ENCODE measurements around the gene CD37.
A peak's percentile ranks its signal among the peaks of the same experiment; 100 is the strongest.
"Not testable (repeated sequence)": the region's sequence is repeated elsewhere in the genome, so short reads cannot be mapped to it uniquely, and the experiment has no call there.

The CD37 gene
- 146 reads per million, percentile 89 among the genes with 10 or more reads in this experiment for total RNA-seq

GRCh38 chr19:49335071-49335783 lies at the start of gene CD37:
CD37 (plus strand) TSS chr19:49335406; CDS start chr19:49335541, 135 bp downstream.
- peak; percentile 38 for DNase-seq

GRCh38 chr19:49287141-49287770 lies 48.0 kb upstream of the CD37 start:
- no peak for DNase-seq

GRCh38 chr19:49288205-49288604 lies 47.0 kb upstream of the CD37 start:
- DNase-seq, result not testable (repeated sequence)

GRCh38 chr19:49289286-49289685 lies 45.9 kb upstream of the CD37 start:
- not testable (repeated sequence) for DNase-seq

GRCh38 chr19:49290517-49290916 lies 44.7 kb upstream of the CD37 start:
- no peak for DNase-seq

- DNase-seq, result no peak
These were observed 40.8 kb upstream of the CD37 start for GRCh38 chr19:49294401-49294800.

GRCh38 chr19:49295208-49295880 lies 39.9 kb upstream of the CD37 start:
- no peak for DNase-seq

GRCh38 chr19:49297403-49297802 lies 37.8 kb upstream of the CD37 start:
- no peak for DNase-seq

GRCh38 chr19:49298653-49299052 lies 36.6 kb upstream of the CD37 start:
- DNase-seq, result not testable (repeated sequence)

GRCh38 chr19:49301165-49301865 lies 33.9 kb upstream of the CD37 start:
- peak; percentile 72 for DNase-seq

GRCh38 chr19:49301866-49302252 lies 33.3 kb upstream of the CD37 start:
- no peak for DNase-seq

- not testable (repeated sequence) for DNase-seq
These were observed 28.5 kb upstream of the CD37 start for GRCh38 chr19:49306734-49307133.

GRCh38 chr19:49309087-49309486 lies 26.1 kb upstream of the CD37 start:
- DNase-seq, result no peak

GRCh38 chr19:49315111-49315510 lies 20.1 kb upstream of the CD37 start:
- no peak for DNase-seq

GRCh38 chr19:49316284-49316683 lies 18.9 kb upstream of the CD37 start:
- DNase-seq, result no peak

- no peak for DNase-seq
These were observed 16.9 kb upstream of the CD37 start for GRCh38 chr19:49318296-49318695.

GRCh38 chr19:49324801-49325576 lies 10.2 kb upstream of the CD37 start, which contains the start of gene SLC6A16:
SLC6A16 (minus strand) TSS chr19:49325191; CDS start chr19:49311347, 13,844 bp downstream.
- no peak for DNase-seq

- not testable (repeated sequence) for DNase-seq
These were observed 9.4 kb upstream of the CD37 start for GRCh38 chr19:49325756-49326155.

- no peak for DNase-seq
These were observed 9.0 kb upstream of the CD37 start for GRCh38 chr19:49326165-49326704.

GRCh38 chr19:49327878-49328544 lies 7.2 kb upstream of the CD37 start:
- DNase-seq, result peak; percentile 26

GRCh38 chr19:49328741-49329140 lies 6.5 kb upstream of the CD37 start:
- no peak for DNase-seq
